HTR-8/SVneo (cell line): Measurements from ENCODE around the gene FCGBP.
"Not testable (repeated sequence)": the region's sequence is repeated elsewhere in the genome, so short reads cannot be mapped to it uniquely, and the experiment has no call there.

Source experiments
- DNase-seq: peaks from one replicate; pipeline ENCODE4 v3.0.0; 2011; ENCODE audit warnings: low spot score, mixed read lengths; ENCODE audit not compliant: insufficient read length
- FAIRE-seq: peaks from 2 replicates; lab custom pipeline; 2011; peaks lifted over from hg19 to GRCh38; lab: Jason Lieb, UNC

Gene FCGBP

DNA sequence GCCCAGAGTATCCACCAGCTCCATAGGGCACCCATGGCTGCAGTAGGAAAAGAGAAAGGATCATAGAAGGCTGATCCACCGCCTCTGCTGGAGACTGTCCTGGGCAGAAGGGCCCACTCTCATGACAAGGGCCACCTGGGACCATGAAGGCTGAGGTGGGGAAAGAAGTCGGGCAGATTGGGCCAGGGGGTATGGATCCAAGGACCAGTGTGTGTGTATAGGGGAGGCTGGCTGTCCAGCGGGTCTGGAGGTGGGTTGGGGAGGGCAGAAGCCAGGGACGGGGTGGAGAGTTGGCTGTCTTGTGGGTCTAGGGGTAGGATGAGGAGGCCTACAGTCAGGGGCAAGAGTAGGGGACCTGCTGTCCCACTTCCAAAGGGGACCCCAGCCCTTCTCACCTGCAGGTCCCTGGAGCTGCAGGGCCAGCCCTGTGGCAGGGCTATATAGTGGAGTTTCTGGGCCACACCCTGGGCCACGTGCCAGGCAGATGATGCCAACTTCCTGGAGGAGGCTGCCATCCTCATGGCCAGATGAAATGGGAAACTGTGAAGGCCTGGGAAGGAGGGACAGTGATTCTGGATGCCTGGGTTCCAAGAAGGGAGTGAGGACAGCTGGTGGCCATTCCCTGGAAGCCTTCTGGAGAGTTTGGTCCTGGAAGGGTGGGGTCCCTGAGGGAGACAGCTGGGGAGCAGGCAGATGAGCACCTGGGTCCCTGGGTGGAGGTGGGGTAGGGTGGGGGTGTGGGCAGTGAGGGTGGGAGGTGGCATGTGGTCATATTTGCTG is at the start of gene FCGBP:
FCGBP (minus strand) TSS at position 51 of the 780 bp plus-strand sequence.
- FAIRE-seq: no peak
- DNase-seq: no peak

DNA sequence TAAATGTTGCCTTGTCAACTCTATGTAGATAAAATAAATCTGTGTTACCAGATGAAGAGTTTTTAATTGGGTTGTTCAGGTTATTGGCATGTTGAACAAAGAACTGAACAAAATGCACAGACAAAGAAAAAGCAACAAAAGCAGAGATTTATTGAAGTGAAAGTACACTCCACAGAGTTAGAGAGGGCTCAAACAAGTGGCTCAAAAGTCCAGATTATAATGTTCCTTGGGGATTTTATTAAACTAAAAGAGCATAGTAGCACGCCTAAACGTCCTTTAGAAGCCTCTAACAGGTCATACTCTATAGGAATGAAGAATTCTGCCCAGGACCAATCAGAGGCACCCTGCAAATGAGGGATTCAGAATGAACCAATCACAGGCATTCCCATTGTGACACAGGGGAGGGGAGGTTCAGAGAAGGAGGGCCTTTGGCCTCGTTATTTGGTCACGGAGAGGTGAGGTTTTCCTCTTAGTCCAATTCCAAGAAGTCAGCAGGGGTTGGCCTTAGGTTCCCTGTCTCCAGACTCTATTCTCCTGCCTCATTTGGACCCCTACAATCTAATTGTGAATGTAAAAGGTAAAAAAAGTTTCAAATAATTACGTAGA is 49.4 kb upstream of the FCGBP start:
- no peak for DNase-seq
- no peak for FAIRE-seq

DNA sequence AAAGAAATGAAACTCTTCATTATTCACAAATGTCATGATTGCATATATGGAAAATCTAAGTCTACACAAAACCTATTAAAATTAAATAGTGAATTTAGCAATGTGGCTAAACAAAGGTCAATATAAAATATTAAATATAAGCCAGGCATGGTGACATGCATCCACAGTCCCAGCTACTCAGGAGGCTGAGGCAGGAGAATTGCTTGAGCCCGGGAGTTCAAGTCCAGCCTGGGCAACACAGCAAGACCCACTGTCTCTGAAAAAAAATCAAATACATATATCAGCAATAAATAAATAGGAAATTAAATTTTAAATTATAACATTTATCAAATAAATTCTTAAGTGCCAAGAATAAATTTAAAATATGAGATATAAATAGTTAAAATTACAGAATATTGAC is 48.4 kb upstream of the FCGBP start:
- no peak for FAIRE-seq
- no peak for DNase-seq

DNA sequence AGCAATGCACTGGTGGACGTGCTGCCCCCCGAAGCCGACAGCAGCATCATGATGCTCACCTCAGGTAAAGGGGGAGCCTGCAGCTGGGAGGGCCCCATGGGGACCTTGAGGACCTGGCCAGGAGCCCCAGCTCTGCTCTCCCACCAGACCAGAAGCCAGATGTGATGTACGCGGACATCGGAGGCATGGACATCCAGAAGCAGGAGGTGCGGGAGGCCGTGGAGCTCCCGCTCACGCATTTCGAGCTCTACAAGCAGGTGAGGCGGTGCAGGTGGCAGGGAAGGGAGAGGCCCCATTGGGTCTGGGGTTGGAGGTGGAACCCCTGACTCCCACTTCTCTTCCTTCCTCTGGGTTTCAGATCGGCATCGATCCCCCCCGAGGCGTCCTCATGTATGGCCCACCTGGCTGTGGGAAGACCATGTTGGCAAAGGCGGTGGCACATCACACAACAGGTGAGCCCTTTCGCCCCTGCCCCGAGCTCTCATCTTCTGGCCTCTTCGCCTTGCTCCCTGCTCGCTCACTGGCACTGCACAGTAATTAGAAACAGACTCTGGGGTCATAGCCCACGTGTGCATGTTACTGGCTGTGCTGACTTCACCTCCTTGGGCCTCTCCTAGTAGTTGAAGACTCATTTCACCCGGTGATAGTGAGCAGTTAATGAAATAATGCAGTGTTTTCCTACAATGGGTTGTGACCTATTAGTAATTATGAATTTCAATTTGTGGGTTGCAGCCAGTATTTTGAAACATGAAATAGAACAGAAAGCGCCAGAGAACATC is 40.1 kb upstream of the FCGBP start:
- FAIRE-seq (no peak), DNase-seq (no peak)

DNA sequence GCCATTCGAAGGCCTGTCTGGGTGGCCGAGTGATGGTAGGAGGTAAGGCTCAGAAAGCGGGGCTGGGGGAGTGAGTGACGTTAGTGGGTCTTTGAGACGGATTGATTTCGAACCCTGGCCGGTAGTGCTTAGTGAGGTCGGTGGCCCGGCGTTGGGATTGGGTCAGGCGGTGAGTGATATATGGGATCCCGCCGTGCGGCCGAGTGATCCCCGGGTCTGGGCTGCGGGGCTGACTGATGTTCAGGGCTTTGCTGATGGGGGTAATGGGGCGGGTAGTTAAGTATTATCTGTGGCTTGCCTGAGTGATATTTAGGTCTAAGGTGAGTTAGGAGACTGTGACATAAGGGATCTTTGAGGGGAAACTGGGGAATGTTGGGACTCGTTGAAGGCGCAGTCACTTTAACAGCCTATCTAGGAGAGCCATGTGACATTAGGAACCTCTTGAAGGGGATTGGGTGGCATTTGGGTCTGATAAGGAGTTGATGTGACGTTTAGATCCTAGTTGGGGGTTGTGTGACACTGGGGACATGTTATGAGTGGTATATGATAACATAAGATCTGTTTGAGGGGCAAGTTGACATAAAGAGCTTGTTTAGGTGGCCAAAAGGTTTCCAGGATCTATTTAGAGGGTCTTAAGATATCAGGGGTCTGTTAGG is 37.1 kb upstream of the FCGBP start:
- no peak for FAIRE-seq
- DNase-seq: no peak

DNA sequence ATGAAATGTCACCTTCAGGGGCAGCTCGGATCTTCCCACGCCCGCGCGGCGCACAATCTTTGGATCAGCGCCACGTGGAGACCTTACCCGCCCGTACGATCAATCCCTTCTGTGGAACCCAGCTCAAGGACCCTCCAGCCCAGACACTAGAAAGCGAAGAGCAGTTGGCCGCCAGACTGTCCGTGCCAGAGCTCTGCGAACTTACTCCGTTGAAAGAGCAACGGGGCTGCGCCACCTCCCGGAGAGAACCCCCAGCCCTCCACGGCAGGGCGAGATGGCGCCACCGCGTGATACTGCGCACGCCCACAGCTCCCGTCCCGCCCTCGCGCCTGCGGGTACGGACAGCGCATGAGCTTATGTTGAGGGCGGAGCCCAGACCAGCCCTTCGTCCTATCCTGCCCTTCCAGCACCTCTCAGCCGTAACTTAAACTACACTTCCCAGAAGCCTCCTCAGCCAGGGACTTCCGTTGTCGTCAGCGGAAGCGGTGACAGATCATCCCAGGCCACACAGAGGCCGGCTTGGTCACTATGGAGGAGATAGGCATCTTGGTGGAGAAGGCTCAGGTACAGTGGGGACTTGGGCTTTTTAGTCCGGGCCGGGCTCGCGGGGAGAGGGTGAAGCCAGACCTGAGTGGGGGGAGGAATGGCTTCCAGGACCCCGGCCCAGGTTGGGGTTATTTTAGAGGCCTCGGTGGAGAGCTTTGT is 36.4 kb upstream of the FCGBP start, which contains the start of gene PSMC4:
PSMC4 (plus strand) TSS at position 491 of the 705 bp plus-strand sequence; CDS start at position 529, 38 bp downstream.
- FAIRE-seq: peak; percentile 99
- peak; percentile 97 for DNase-seq

DNA sequence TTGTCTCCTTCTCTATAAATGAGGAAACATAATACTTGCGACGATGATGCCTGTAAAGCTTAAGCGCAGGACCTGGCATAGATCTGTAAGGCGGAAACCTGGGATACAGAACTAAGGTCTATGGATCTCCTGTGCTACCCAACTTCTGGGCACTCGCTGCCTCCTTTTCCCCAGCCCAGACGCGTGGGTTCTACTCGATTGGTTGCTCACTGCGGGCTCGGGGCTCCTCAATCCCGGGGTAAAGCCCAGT is 35.9 kb upstream of the FCGBP start:
- no peak for DNase-seq
- no peak for FAIRE-seq

DNA sequence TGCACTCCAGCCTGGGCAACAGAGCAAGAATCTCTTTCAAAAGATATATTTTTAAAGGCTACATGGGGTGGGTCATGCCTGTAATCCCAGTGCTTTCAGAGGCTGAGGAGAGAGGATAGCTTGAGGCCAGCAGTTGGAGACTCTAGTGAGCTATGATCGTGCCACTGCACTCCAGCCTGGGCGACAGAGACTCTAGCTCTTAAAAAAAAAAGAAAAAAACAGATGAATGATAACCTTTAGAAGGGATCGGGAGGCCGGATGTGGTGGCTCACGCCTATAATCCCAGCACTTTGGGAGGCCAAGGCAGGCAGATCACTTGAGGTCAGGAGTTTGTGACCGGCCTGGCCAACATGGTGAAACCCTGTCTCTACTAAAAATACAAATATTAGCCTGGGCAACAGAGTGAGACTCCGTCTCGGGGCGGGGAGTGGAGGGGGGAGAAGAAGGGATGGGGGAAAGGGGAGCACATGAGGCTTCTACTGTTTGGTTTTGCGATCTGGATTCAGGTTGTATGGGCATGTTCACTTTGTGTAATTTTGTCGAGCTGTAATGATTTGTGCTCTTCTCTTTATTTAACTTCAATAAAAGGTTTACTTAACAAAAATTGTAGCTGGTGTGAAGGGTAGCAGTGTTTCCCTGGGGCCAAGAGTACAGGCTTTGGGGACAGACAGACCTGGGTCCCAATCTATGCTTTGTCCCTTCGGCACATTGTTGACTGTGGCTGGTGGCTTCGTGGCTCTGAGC is 35.4 kb upstream of the FCGBP start:
- DNase-seq (no peak), FAIRE-seq (no peak)

DNA sequence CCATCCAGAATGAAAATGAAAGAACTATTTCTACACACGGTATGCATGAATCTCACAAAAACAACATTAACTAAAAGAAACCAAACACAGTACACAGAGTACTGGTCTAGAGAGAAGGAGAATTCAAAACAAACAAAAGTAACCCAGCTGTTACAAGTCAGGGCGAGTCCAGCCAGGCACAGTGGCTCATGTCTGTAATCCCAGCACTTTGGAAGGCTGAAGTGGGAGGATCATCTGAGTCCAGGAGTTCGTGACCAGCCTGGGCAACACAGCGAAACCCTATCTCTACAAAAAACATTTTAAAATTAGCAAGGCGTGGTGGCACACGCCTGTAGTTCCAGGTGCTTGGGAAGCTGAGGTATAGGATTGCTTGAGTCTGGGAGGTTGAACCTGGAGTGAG is 34.8 kb upstream of the FCGBP start:
- FAIRE-seq: no peak

DNA sequence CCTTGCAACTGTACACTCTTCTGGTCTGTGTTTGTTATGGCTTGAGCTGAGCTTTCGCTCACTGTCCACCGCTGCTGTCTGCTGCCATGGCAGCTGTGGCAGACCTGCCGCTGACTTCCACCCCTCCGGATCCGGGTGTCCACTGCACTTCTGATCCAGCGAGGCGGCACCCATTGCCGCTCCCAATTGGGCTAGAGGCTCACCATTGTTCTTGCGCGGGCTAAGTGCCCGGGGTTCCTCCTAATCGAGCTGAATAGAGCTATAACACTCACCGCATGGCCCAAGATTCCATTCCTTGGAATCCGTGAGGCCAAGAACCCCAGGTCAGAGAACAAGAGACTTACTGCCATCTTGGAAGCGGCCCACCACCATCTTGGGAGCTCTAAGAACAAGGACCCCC is 34.4 kb upstream of the FCGBP start:
- DNase-seq: no peak
- FAIRE-seq: no peak

More for the DNA sequence above, 34.8 kb upstream of the FCGBP start:
- no peak for DNase-seq

DNA sequence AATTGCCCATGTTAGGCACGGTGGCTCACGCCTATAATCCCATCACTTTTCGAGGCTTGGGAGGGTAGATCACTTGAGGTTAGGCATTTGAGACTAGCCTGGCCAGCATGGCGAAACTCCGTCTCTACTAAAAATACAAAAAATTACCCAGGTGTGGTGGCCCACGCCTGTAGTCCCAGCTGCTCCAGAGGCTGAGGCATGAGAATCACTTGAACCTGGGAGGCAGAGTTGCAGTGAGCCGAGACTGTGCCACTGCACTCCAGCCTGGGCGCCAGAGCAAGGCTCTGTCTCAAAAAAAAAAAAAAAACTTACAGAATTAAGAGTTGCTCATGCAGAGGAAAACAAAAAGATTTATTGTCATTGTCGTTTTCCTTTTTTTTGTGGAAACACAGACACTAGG is 33.1 kb upstream of the FCGBP start:
- FAIRE-seq (no peak), DNase-seq (no peak)

DNA sequence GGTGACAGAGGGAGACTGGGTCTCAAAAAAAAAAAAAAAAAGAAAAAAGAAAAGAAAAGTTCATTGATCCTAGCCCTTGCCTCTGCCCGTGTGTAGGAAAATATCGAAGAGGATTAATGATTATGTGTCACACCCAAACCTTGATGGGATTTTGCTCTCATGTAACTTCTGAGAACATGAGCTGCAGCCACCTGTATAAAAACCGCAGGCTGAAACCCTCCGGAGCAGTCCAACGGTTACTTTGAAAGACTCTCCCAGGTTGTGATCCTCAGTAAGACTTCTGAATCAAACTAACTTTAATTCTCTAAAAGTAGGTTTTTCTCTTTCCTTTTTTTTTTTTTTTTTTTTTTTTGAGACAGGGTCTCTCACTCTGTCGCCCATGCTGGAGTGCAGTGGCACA is 32.2 kb upstream of the FCGBP start:
- no peak for FAIRE-seq
- DNase-seq: no peak

DNA sequence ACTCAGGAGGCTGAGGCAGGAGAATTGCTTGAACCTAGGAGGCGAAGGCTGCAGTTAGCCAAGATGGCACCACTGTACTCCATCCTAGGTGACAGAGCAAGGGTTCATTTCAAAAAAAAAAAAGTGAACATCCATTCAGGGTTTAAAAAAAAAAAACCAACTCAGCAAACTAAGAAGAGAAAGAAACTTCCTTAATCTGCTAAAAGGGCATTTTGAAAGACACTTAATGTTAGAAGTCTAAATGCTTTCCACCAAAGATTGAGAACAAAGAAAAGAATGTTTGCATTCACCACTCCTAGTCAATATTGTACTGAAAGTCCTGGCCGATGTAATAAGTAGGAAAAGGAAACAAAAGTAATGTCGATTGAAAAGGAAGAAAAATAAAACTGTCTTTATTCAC is 29.5 kb upstream of the FCGBP start:
- FAIRE-seq: no peak
- no peak for DNase-seq

DNA sequence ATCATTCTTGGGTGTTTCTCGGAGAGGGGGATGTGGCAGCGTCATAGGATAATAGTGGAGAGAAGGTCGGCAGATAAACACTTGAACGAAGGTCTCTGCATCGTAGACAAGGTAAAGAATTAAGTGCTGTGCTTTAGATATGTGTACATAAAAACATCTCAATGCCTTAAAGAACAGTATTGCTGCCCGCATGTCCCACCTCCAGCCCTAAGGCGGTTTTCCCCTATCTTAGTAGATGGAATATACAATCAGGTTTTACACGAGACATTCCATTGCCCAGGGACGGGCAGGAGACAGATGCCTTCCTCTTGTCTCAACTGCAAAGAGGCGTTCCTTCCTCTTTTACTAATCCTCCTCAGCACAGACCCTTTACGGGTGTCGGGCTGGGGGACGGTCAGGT is 25.0 kb upstream of the FCGBP start:
- not testable (repeated sequence) for DNase-seq, FAIRE-seq

DNA sequence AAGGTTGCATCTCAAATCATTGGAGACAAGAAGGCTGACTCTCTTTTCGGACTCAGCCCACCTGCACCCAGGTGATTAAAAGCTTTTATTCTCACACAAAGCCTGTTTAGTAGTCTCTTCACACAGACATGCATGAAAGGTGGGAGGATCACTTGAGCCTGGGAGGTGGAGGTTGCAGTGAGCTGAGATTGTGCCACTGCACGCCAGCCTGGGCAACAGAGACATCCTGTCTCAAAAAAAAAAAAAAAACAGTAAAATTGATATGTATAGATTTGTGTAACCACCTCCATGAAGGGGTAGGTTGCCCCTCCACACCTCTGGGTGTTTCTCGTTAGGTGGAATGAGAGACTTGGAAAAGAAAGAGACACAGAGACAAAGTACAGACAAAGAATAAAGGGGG is 24.5 kb upstream of the FCGBP start:
- FAIRE-seq, DNase-seq: not testable (repeated sequence)

DNA sequence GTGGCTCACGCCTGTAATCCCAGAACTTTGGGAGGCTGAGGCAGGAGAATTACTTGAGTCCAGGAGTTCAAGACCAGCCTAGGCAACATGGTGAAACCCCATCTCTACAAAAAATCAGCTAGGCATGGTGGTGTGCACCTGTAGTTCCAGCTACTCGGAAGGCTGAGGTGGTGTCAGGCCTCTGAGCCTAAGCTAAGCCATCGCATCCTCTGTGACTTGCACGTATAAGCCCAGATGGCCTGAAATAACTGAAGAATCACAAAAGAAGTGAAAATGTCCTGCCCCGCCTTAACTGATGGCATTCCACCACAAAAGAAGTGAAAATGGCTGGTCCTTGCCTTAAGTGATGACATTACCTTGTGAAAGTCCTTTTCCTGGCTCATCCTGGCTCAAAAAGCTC is 23.5 kb upstream of the FCGBP start:
- not testable (repeated sequence) for FAIRE-seq, DNase-seq

DNA sequence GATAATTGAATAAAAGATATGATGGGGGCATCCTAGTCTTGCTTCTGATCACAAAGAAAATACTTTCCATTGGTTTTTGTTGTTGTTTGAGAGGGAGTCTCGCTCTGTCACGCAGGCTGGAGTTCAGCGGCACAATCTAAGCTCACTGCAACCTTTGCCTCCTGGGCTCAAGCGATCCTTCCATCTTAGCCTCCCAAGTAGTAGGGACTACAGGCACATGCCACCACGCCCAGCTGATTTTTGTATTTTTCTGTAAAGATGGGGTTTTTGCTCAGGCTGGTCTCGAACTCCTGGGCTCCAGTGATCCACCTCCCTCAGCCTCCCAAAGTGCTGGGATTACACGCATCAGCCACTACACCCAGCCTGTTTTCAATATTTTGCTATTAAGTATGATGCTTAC is 19.5 kb upstream of the FCGBP start:
- FAIRE-seq (no peak), DNase-seq (no peak)

DNA sequence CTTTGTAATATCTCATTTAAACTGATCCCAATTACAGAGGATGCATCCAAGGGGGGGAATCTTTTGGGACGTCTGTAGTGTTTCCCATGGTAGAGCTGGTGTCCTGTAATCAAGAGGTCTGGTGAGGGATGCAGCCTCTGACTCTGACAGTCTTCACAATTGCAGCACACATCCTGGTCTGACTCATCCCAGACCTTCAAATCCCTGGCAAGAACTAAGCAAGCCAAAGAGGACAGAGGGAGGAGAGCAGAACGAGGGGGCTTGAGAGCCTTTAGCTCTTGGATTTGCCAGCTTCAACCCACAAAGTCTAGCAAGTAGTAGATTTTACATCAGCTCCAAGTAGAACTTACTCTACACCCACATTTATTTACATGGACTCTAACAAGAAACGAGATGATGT is 17.3 kb upstream of the FCGBP start:
- DNase-seq: peak; percentile 19
- no peak for FAIRE-seq

DNA sequence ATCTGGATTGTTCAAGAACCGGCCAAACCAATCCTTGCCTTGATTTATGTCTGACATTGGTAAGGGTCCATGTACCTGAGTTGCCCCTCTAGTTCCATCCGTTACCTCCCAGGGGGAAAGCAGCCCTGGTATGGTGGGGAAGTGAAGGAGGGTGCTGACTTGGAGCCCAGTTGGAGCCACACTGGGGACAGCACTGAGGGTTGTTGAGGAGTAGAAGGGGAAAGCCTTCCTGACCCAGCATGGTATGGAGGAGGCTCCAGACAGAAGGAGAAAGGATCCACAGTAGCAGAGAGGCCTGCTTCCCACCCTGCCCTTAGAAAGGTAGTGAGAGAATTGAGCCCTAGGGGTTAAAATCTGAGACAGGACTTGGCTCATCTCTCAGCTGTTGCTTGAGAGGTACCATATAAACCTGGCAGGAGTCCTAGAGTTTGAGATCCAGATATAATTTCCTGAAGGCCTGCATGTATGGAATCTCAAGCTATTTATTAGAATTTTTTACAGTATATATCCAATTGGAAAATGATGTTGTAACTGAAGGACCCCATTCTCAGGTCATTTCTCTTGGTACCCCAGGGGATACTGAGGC is 16.7 kb upstream of the FCGBP start:
- no peak for FAIRE-seq

More for the DNA sequence above, 16.7 kb upstream of the FCGBP start:
- DNase-seq: no peak
